Measurements from ENCODE around the gene GALNT15. TPM values are rescaled to one million over a fixed set of nuclear protein-coding genes. Genes with fewer than 3 reads are reported as not detected.

Gene GALNT15
- total and polyA plus RNA-seq, 12 donors = 2.9 to 22.8 (median 12.8) TPM

DNA sequence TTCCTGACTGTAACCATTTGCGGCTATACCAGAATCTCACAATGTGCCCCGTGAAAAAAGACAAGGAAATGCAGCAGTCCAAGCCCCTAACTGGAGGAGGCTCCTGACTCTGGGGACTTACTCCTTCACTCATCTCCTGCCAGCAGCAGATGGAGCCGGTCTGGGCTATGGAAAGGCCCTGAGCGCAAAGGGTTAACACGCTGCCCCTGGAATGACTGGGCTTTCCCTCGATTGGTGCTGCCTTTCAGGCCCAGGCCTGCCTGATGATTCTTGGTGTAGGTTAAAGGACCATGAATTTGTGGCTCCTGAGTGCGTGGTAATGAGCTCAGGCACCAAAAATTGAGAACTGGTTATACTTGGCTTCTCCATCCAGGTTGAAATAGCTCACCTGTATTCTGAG lies 42.3 kb upstream of the GALNT15 start:
- Histone ChIP-seq H3K27me3 (no peaks in the 10 kb centered on the region), H3K4me1 (replicated peaks in 1 of 2) (no peaks in the 10 kb centered on the region), H3K27ac (no peak overlapping the region), H3K36me3 (replicated peaks in 1 of 2) (no peaks in the 10 kb centered on the region), H3K4me3 (no peak overlapping the region), H3K9me3 (replicated peaks in 1 of 3) (no peaks in the 10 kb centered on the region)
- intact Hi-C loops (cut with DNase I) = no loop called here
- TF ChIP-seq, protein P1, sequence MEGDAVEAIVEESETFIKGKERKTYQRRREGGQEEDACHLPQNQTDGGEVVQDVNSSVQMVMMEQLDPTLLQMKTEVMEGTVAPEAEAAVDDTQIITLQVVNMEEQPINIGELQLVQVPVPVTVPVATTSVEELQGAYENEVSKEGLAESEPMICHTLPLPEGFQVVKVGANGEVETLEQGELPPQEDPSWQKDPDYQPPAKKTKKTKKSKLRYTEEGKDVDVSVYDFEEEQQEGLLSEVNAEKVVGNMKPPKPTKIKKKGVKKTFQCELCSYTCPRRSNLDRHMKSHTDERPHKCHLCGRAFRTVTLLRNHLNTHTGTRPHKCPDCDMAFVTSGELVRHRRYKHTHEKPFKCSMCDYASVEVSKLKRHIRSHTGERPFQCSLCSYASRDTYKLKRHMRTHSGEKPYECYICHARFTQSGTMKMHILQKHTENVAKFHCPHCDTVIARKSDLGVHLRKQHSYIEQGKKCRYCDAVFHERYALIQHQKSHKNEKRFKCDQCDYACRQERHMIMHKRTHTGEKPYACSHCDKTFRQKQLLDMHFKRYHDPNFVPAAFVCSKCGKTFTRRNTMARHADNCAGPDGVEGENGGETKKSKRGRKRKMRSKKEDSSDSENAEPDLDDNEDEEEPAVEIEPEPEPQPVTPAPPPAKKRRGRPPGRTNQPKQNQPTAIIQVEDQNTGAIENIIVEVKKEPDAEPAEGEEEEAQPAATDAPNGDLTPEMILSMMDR (IDR thresholded peaks at IDR 0.05) = no peak
- TF ChIP-seq POLR2A (IDR thresholded peaks at IDR 0.05) = no peak
- WGBS, 4 donors = 77 to 100% (median 85%) methylated on average over 2 to 7 of the region's 7 CpGs
- DNase-seq = no peak

DNA sequence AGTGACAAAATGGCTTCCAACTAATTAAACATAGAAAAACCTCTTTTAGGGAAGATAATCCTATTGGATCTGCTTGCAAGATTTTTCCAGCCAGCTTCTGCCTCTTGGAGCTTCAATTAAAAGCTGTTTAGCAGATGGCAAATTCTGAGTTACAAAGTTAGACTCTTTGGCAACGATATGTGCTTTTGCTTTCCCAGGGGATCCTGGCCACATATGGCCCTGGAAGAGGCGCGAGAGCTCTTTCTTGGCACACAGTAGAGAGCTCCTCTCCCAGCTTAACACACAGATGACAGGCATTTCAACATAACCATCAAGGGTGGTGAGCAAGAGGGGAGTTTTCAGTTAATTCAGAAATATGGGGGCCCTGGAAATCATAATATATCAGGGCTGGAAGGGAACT lies 41.6 kb upstream of the GALNT15 start:
- Histone ChIP-seq H3K27me3 (no peaks in the 10 kb centered on the region), H3K9me3 (replicated peaks in 1 of 3) (no peaks in the 10 kb centered on the region), H3K4me3 (no peak overlapping the region), H3K36me3 (replicated peaks in 1 of 2) (no peaks in the 10 kb centered on the region), H3K4me1 (replicated peaks in 1 of 2) (no peaks in the 10 kb centered on the region), H3K27ac (peak overlapping the region in 1 of 5 donors; percentile 8)
- WGBS, 4 donors = 61 to 83% (median 68%) methylated on average over 3 of the region's 3 CpGs
- intact Hi-C loops (cut with DNase I) = no loop called here
- TF ChIP-seq, protein P1 (IDR thresholded peaks at IDR 0.05) = no peak
- no peak for TF ChIP-seq POLR2A (IDR thresholded peaks at IDR 0.05)
- DNase-seq = peak in 2 of 7 donors; percentile 32 to 56

DNA sequence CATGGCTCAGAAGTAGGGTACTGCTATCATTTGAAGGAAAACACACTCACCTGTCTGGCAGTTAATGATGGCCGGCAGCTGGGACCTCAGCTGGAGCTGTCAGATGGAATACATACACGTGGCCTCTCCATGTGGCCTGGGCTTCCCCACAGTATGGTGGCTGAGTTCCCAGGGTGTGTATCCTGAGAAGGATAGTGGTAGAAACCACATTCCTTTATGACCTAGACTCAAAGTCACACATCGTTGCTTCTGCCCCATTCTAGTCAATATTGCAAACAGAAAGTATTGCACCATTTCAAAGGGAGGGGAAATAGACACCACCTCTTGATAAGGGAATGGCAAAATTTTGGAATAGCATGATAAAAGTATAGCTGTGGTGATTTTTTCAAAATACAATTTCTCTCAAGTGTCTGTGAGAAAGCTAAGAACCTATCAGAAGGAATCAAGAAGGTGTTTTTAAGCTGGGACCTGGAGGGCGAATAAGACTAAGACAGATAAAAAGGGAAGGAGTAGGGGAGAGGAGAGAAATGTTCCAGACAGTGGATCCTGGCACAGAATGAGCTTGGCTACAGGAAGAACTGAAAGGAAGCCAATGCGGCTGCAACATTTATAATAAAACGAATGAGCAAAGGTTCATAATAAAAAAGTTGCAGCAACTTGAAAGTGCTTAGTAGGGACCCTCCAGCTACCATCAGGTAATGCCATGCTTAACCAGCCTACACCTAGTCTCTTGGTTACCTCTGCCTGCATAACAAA lies 40.1 kb upstream of the GALNT15 start:
- Histone ChIP-seq H3K4me1 (replicated peaks in 1 of 2) (no peaks in the 10 kb centered on the region), H3K4me3 (no peak overlapping the region), H3K36me3 (replicated peaks in 1 of 2) (no peaks in the 10 kb centered on the region), H3K9me3 (replicated peaks in 1 of 3) (no peaks in the 10 kb centered on the region), H3K27ac (no peak overlapping the region), H3K27me3 (no peaks in the 10 kb centered on the region)
- WGBS, 4 donors = 72 to 84% (median 77%) methylated on average over 6 of the region's 6 CpGs
- DNase-seq = no peak
- intact Hi-C loops (cut with DNase I) = no loop called here
- TF ChIP-seq, protein P1 (IDR thresholded peaks at IDR 0.05) = no peak
- no peak for TF ChIP-seq POLR2A (IDR thresholded peaks at IDR 0.05)

DNA sequence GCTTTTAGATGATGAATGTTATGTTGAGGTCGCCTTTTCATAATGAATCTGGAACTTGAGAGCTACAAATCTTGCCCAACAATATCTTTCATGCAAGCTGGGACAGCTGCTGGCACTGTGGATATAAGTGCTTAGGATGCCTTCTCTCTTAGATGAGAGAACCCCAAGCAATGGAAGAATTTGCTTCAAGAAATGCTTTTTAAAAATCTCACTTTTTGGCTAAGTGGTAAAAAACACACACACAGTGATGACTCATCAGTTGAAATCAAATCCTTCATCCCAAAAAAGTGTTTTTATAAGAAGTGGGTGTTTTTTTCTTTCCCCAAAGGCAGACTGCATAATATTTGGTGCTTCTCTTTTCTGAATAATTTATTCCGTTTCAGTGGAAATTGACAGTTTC lies 38.4 kb upstream of the GALNT15 start:
- H3K27me3 ChIP-seq = no peaks in the 10 kb centered on the region
- H3K9me3 ChIP-seq (replicated peaks in 1 of 3) = no peaks in the 10 kb centered on the region
- WGBS, 4 donors = 50 to 67% (median 61%) methylated on average over 2 of the region's 2 CpGs
- peak in 1 of 7 donors; percentile 11 for DNase-seq
- H3K4me1 ChIP-seq (replicated peaks in 1 of 2) = no peaks in the 10 kb centered on the region
- H3K27ac ChIP-seq = no peak overlapping the region
- intact Hi-C loops (cut with DNase I) = no loop called here
- H3K36me3 ChIP-seq (replicated peaks in 1 of 2) = no peaks in the 10 kb centered on the region
- H3K4me3 ChIP-seq = no peak overlapping the region
- no peak for TF ChIP-seq POLR2A (IDR thresholded peaks at IDR 0.05)
- TF ChIP-seq, protein P1 (IDR thresholded peaks at IDR 0.05) = no peak
